ENCODE results near the gene SLC35F3.
"Not testable (repeated sequence)": the region's sequence is repeated elsewhere in the genome, so short reads cannot be mapped to it uniquely, and the experiment has no call there.

The SLC35F3 gene

DNA sequence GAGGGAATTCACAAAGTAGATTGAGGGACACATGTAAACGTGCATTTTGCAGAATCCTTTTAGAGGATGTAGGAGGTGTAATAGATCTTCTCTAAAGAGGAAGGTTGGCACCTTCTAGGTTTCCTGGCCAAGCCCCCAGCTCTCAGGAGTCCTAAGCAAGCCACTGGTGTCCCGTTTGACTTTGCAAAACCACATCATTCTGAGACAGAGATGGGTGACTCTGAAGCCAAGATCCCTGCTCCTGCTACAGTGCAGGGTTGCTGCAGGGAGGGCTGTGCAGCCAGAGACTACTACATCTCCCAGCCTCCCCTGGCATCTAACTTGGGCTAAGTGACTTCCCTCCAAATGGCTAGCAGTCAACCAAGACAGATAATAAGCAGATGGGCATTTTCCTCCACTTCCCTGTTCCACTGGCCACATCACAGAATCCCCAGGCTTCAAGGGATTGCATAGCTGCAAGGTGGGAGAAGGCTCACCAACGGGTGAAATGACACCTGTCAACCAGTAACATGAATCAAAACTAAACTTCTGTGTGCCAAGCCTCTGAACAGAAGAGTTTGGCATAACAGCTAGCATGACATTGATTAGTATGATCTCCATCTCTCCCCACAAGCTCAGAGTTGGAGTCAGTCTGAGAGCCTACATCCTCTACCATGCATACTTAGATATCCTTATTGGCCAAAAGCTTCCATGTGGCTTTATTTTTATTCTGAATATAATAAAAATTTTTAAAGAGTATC, 339.2 kb downstream of the SLC35F3 start:
- Histone ChIP-seq H3K27ac (no peak overlapping the region), H3K27me3 (no peaks in the 10 kb centered on the region)
- TF ChIP-seq CTCF (IDR thresholded peaks at IDR 0.05), result no peak

DNA sequence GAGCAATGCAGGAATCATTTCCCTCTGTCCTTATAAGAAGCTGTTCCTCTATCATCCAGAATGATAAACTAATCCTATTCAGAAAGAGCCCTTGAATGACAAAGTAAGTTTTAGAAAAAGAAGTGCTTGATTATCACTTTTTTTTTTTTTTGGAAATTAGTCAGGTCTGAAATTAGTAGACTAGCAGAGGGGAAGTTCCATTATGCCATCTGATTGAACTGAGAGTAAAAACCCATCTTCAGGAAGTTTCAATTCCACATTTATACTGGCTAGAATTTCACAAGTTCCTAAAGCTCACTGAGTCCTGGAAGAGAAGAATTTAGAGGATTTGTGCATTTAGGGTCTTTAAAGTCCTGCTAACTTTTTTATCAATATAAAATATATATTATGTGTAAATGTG, 340.0 kb downstream of the SLC35F3 start:
- H3K4me3 ChIP-seq (ENCODE audit: low read depth in 1 of 2, low read length in 1 of 2), result no peak overlapping the region
- no peaks in the 10 kb centered on the region for H3K9me3 ChIP-seq
- no peak for TF ChIP-seq CTCF (IDR thresholded peaks at IDR 0.05)
- no peak overlapping the region for H3K27ac ChIP-seq
- no peaks in the 10 kb centered on the region for H3K36me3 ChIP-seq
- no peaks in the 10 kb centered on the region for H3K4me1 ChIP-seq (ENCODE audit: control insufficient read depth in 1 of 2, insufficient read depth in 1 of 2, low read depth in 1 of 2, low read length in 1 of 2)
- H3K27me3 ChIP-seq, result no peaks in the 10 kb centered on the region

More for the DNA sequence above, 339.2 kb downstream of the SLC35F3 start:
- Histone ChIP-seq H3K4me1 (ENCODE audit: control insufficient read depth in 1 of 2, insufficient read depth in 1 of 2, low read depth in 1 of 2, low read length in 1 of 2) (no peaks in the 10 kb centered on the region), H3K9me3 (no peaks in the 10 kb centered on the region), H3K36me3 (no peaks in the 10 kb centered on the region), H3K4me3 (ENCODE audit: low read depth in 1 of 2, low read length in 1 of 2) (no peak overlapping the region)

GRCh38 chr1:234246638-234247116, 342.2 kb downstream of the SLC35F3 start:
- TF ChIP-seq CTCF (IDR thresholded peaks at IDR 0.05), result no peak

GRCh38 chr1:234247746-234248145, 343.3 kb downstream of the SLC35F3 start:
- H3K4me1 ChIP-seq (ENCODE audit: control insufficient read depth in 1 of 2, insufficient read depth in 1 of 2, low read depth in 1 of 2, low read length in 1 of 2); H3K4me3 ChIP-seq (ENCODE audit: low read depth in 1 of 2, low read length in 1 of 2); H3K9me3 ChIP-seq; H3K27ac ChIP-seq; H3K27me3 ChIP-seq; H3K36me3 ChIP-seq: not testable (repeated sequence)

More at GRCh38 chr1:234246638-234247116, 342.2 kb downstream of the SLC35F3 start:
- Histone ChIP-seq H3K36me3 (no peaks in the 10 kb centered on the region), H3K27ac (no peak overlapping the region), H3K4me3 (ENCODE audit: low read depth in 1 of 2, low read length in 1 of 2) (no peak overlapping the region), H3K9me3 (no peaks in the 10 kb centered on the region), H3K4me1 (ENCODE audit: control insufficient read depth in 1 of 2, insufficient read depth in 1 of 2, low read depth in 1 of 2, low read length in 1 of 2) (no peaks in the 10 kb centered on the region), H3K27me3 (no peaks in the 10 kb centered on the region)

GRCh38 chr1:234250747-234251146, 346.3 kb downstream of the SLC35F3 start:
- Histone ChIP-seq H3K4me3 (ENCODE audit: low read depth in 1 of 2, low read length in 1 of 2) (no peak overlapping the region), H3K9me3 (no peaks in the 10 kb centered on the region), H3K36me3 (no peaks in the 10 kb centered on the region), H3K27me3 (no peaks in the 10 kb centered on the region), H3K27ac (no peak overlapping the region), H3K4me1 (ENCODE audit: control insufficient read depth in 1 of 2, insufficient read depth in 1 of 2, low read depth in 1 of 2, low read length in 1 of 2) (no peaks in the 10 kb centered on the region)
- TF ChIP-seq CTCF (IDR thresholded peaks at IDR 0.05), result no peak

DNA sequence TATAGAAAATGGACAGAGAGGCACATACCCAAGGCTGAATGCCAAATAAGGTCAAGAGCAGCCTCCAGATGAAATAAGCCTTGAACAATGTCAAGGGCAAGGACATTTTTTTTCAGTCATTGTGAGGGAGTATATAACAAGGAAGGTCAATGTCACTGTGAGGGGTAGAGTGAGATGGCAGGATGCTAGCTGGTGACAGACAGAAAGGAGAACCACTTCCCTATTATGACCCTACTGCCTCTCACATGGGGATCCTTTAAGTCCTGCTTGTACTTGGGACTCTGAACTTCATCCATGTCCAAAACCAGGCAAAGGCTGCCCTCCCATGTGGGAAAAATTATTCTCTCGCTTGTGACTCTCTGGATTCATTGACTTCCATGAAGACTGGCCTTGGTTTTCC, 349.3 kb downstream of the SLC35F3 start:
- Histone ChIP-seq H3K27me3 (peaks cover 4% of the 10 kb centered on the region), H3K27ac (no peak overlapping the region), H3K36me3 (no peaks in the 10 kb centered on the region), H3K9me3 (no peaks in the 10 kb centered on the region), H3K4me1 (ENCODE audit: control insufficient read depth in 1 of 2, insufficient read depth in 1 of 2, low read depth in 1 of 2, low read length in 1 of 2) (no peaks in the 10 kb centered on the region), H3K4me3 (ENCODE audit: low read depth in 1 of 2, low read length in 1 of 2) (no peak overlapping the region)
- no peak for TF ChIP-seq CTCF (IDR thresholded peaks at IDR 0.05)
